GM19452 (cell line): ENCODE measurements around the gene NPTX2.

Experiments used
- ATAC-seq: cut with Tn5 transposase; IDR thresholded peaks from one replicate; pipeline ENCODE4 v1.9.1; 2021; ENCODE audit not compliant: unreplicated experiment

The NPTX2 gene

GRCh38 chr7:98653601-98654310 is 36.7 kb downstream of the NPTX2 start:
- ATAC-seq: no peak

DNA sequence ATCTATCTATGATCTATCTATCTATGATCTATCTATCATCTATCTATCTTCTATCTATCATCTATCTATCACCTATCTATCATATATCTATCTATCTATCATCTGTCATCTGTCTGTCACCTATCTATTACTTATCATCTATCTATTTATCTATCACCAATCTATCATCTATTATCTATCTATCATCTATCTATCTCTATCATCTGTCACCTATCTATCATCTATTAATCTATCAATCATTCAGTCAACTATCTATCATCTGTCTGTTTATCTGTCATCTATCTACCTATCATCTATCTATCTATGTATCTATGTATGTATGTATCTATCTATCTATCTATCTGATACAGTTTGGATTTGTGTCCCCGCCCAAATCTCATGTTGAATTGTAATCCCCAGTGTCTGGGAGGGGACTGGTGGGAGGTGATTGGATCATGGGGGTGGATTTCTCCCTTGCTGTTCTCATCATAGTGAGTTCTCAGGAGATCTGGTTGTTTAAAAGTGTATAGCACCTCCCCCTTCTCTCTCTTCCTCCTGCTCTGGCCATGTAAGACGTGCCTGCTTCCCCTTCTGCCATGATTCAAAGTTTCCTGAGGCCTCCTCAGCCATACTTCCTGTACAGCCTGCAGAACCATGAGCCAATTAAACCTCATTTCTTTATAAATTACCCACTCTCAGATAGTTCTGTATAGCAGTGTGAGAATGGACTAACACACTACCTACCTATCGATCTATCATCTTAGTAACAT is 37.6 kb downstream of the NPTX2 start:
- ATAC-seq: no peak

- no peak for ATAC-seq
Observed at GRCh38 chr7:98655611-98656010, 38.5 kb downstream of the NPTX2 start.

DNA sequence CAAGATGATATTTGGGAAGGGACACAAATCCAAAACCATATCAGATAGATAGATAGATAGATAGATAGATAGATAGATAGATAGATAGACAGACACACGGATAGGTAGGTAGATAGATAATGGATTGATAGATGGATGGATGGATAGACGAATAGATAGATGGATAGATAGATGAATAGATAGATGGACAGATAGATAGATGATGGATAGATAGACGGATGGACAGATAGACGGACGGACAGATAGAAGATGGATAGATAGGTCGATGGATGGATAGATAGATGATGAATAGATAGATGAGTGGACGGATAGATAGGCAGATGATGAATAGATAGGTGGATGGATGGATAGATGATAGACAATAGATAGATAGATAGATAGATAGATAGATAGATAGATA is 39.8 kb downstream of the NPTX2 start:
- ATAC-seq: no peak

- no peak for ATAC-seq
Observed at GRCh38 chr7:98657736-98658135, 40.7 kb downstream of the NPTX2 start.

DNA sequence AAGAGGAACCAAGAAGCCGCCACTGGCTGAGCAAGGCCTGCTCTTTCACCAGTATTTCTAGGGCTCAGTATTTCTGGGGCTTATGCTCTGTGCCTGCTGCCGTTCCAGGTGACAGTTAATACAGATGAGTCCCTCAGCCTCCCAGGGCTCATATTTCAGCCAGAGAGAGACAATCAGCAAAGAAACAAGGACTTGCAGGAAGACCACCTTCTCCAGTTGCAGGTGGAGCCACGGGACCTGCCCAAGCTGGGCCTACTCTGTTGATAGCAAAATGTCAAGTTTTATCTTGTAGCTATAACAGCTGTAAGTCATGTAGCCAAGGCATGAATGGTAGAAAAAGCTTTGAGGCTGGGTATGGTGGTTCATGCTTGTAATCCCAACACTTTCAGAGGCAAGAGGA is 42.7 kb downstream of the NPTX2 start:
- ATAC-seq: no peak

DNA sequence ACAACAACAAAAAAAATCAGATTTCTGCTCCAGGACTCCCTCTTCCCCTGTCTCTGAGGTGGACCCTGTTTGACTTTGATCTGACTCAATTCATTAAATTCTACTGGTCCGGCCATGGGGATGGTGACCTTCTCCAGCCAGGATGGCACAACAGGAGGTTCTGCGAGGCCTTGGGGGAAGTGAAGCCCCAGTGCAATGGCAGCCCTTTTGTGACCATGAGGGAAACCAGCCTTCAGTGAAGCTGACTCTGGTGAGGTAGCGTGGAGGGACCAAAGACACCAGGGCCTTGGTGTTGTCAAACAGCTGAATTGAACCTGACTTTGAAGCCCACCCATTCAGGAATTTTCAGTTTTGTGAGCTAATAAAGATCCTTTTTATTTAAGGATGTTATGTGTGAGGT is 44.5 kb downstream of the NPTX2 start:
- ATAC-seq: no peak

- ATAC-seq: no peak
Observed at GRCh38 chr7:98662289-98662688, 45.2 kb downstream of the NPTX2 start.

DNA sequence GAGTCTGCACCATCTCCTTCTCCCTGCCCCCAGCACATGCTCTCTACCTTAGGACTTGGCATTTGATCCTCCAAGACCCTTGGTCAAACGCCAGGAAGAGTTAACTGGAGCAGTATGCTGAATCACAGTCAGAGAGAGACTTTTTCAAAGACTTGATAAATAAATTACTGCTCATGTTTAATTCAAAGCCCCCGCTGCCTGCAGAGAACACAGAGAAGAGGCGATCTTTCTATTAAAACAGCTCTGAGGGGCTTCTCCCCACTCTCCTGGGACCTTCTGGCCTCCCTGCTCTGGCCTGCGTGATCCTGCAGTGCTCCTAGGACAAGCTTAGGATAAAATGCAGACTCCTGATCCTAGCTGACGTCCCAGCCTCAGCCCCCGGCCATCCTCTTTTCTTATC is 47.8 kb downstream of the NPTX2 start:
- no peak for ATAC-seq

GRCh38 chr7:98668255-98668654 is 51.2 kb downstream of the NPTX2 start:
- ATAC-seq: no peak

DNA sequence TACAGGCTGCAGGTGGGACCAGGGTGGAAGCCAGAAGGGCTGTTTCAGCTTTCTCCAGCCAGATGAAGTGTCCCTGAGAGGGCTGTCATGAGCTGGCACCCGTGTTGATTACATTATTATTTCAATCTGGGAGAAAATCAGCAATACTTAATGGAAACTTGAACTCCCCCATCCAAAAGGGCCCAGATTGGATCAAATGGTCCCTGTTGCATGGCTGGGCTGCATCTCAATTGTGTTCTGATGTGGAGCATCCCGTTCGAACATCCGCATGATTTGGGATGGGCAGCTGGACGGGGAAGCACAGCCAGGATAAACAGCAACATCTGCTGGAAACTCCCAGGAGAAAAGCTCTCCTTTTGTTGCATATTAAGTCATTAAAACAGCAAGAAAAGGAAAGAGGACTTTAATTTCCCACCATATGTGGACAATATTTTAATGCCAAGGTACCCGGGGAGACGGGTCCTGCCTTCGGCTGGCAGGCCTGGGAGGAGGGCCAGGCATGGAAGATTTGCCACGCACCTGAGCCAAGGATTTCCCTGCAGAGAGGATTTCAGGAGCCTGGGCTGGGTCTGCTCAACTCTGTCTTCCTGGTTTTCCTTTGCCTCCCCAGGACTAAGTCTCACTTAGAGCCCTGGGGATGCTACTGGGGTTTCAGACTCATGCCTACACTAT is 52.4 kb downstream of the NPTX2 start:
- ATAC-seq: no peak

- no peak for ATAC-seq
Observed at GRCh38 chr7:98670186-98670585, 53.1 kb downstream of the NPTX2 start.

- no peak for ATAC-seq
Observed at GRCh38 chr7:98671733-98672331, 54.7 kb downstream of the NPTX2 start.

DNA sequence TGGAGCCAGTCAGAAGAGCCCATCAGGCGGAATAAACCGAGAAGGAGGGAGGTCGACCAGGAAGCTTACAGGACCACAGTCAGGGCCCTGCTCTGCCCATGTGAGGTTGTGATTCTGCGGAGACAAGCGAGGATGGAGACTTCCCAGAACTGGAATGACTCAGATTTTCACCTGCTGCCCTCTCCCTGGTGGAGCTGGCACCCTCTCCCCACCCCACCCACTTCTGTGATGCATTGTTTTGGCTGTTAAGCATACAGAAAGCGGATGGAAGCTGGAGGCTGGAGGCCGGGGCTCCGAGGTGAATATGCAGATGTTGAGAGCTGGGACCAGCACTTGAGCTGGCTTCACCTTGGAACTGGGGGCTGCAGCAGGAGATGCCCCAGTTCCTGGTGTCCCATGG is 57.4 kb downstream of the NPTX2 start:
- ATAC-seq: no peak

- ATAC-seq: no peak
Observed at GRCh38 chr7:98674881-98675280, 57.8 kb downstream of the NPTX2 start.

DNA sequence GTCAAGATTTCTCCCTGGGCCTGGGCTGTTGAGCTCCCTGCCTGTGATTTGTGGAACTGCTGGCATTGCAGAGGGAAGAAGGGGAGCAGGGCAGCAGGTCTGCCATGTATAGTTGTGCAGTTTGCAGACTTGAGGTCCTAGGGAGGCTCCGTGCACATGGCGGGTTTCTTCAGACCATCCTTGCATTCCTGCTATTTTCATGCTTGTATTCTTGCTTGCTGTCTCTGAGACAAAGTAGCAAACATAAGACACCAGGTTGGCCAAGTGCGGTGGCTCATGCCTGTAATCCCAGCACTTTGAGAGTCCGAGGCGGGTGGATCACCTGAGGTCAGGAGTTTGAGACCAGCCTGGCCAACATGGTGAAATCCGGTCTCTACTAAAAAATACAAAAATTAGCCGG is 61.1 kb downstream of the NPTX2 start:
- ATAC-seq: no peak
